ENCODE measurements around the gene TXNL1.

- TF ChIP-seq CTCF (IDR thresholded peaks at IDR 0.05) (no peak), EZH2 (IDR thresholded peaks at IDR 0.05) (no peak), EZH2phosphoT487 (IDR thresholded peaks at IDR 0.05) (no peak)
Measured at GRCh38 chr18:56637176-56637575, 1.2 kb downstream of the TXNL1 start.
